Gastroesophageal sphincter (tissue), 4 donors: ENCODE measurements around the gene FAM110D. TPM values are rescaled to one million over a fixed set of nuclear protein-coding genes. Genes with fewer than 3 reads are reported as not detected.

Experiments used
- ATAC-seq: fragments of 150-250 bp; one replicate; pipeline ENCODE4 v1.9.1; 2016; ENCODE audit warnings: mild to moderate bottlenecking, moderate library complexity
- H3K27ac ChIP-seq, 4 donors: fragments of 200-600 bp; sonication (generic) in 3 of 4; 1 replicate in 3 of 4; 2 replicates in 1 of 4; pipeline ENCODE4 v1.5.1; 2016 to 2019
- H3K27me3 ChIP-seq: fragments of 200-600 bp; sonication (generic); one replicate; pipeline ENCODE4 v1.5.1; 2019
- H3K36me3 ChIP-seq, 2 donors: fragments of 200-600 bp; sonication (generic); one replicate each; pipeline ENCODE4 v1.5.1; 2019; ENCODE audit warnings: control low read depth in 1 of 2
- H3K4me1 ChIP-seq, 3 donors: fragments of 200-600 bp; sonication (generic); 1 replicate in 2 of 3; 2 replicates in 1 of 3; pipeline ENCODE4 v1.5.1; 2016 to 2019; ENCODE audit warnings: control low read depth in 2 of 3
- H3K4me3 ChIP-seq, 2 donors: fragments of 200-600 bp; sonication (generic); one replicate each; pipeline ENCODE4 v1.5.1; 2019; ENCODE audit warnings: mild to moderate bottlenecking in 1 of 2, moderate library complexity in 1 of 2
- H3K9me3 ChIP-seq, 3 donors: fragments of 200-600 bp; sonication (generic); one replicate each; pipeline ENCODE4 v1.5.1; 2017 to 2019; ENCODE audit warnings: control low read depth in 2 of 3
- CTCF ChIP-seq, 4 experiments: fragments of 200-600 bp in 2 of 4; fragments of 450-650 bp in 2 of 4; sonication (generic) in 1 of 4; IDR thresholded peaks; one replicate each; pipeline ENCODE4 v1.5.1; 2017 to 2019; ENCODE audit warnings: antibody characterized with exemption in 4 of 4, mild to moderate bottlenecking in 2 of 4, moderate library complexity in 2 of 4
- EP300 ChIP-seq: sonication (generic); formaldehyde crosslinking; IDR thresholded peaks from one replicate; pipeline ENCODE4 v1.6.1; 2017; ENCODE audit warnings: antibody characterized with exemption, mild to moderate bottlenecking
- POLR2A ChIP-seq, 2 donors: fragments of 450-650 bp; IDR thresholded peaks; one replicate each; pipeline ENCODE4 v1.6.1; 2017; ENCODE audit warnings: antibody characterized with exemption in 2 of 2, mild to moderate bottlenecking in 2 of 2, moderate library complexity in 1 of 2
- POLR2AphosphoS5 ChIP-seq: sonication (generic); formaldehyde crosslinking; IDR thresholded peaks from one replicate; pipeline ENCODE4 v1.6.1; 2017; ENCODE audit warnings: antibody characterized with exemption
- WGBS, 2 donors: methylation state at CpG; one replicate each; pipeline ENCODE4 v1.1.5; 2018; ENCODE audit warnings: low coverage in 1 of 2; 5-methylcytosine and 5-hydroxymethylcytosine counted together
- total RNA-seq, 4 donors: library from RNA; depleted of rRNA; stranded (reverse); fragments of >200 nt; gene quantifications; one replicate each; pipeline ENCODE4 v1.1.0, GENCODE V29; 2016

FAM110D gene
- total RNA-seq, 4 donors from 2014 or later = 3.4 to 12.5 (median 7.7) TPM

- no peaks in the 10 kb centered on the region for H3K27me3 ChIP-seq
- no peak for ATAC-seq
- TF ChIP-seq POLR2A (IDR thresholded peaks at IDR 0.05) = no peak
- TF ChIP-seq POLR2AphosphoS5 = no peak
- TF ChIP-seq EP300 = no peak
- no peak for TF ChIP-seq CTCF (IDR thresholded peaks at IDR 0.05)
- no peak overlapping the region for H3K4me3 ChIP-seq
- peaks cover 0 to 32% (median 0%) of the 10 kb centered on the region in 3 donors for H3K4me1 ChIP-seq
- H3K9me3 ChIP-seq = no peaks in the 10 kb centered on the region
- H3K27ac ChIP-seq = no peak overlapping the region
- WGBS, 2 donors = 64 to 80% methylated on average over 1 of the region's 1 CpG
- peaks cover 0 to 13% of the 10 kb centered on the region in 2 donors for H3K36me3 ChIP-seq
Observed at GRCh38 chr1:26125946-26126320, 32.9 kb upstream of the FAM110D start.

- whole genome bisulfite sequencing, 2 donors = 60 to 78% methylated on average over 7 to 9 of the region's 9 CpGs
- Histone ChIP-seq H3K27me3 (no peaks in the 10 kb centered on the region), H3K4me1 (peaks cover 0 to 31% (median 0%) of the 10 kb centered on the region in 3 donors), H3K9me3 (no peaks in the 10 kb centered on the region), H3K36me3 (peaks cover 0 to 13% of the 10 kb centered on the region in 2 donors), H3K4me3 (no peak overlapping the region), H3K27ac (peak overlapping the region in 1 of 4 donors; percentile 25)
- ATAC-seq = no peak
- TF ChIP-seq CTCF (IDR thresholded peaks at IDR 0.05) = no peak
- no peak for TF ChIP-seq POLR2A (IDR thresholded peaks at IDR 0.05)
- no peak for TF ChIP-seq POLR2AphosphoS5
- TF ChIP-seq EP300 = no peak
Observed at GRCh38 chr1:26126321-26127084, 32.4 kb upstream of the FAM110D start.

- no peak overlapping the region for H3K4me3 ChIP-seq
- WGBS, 2 donors = 34 to 50% methylated on average over 11 to 13 of the region's 13 CpGs
- peak overlapping the region in 2 of 4 donors; percentile 6 to 25 for H3K27ac ChIP-seq
- H3K9me3 ChIP-seq = no peaks in the 10 kb centered on the region
- H3K36me3 ChIP-seq = peaks cover 0 to 4% of the 10 kb centered on the region in 2 donors
- peaks cover 0 to 21% (median 0%) of the 10 kb centered on the region in 3 donors for H3K4me1 ChIP-seq
- TF ChIP-seq EP300 = no peak
- TF ChIP-seq CTCF (IDR thresholded peaks at IDR 0.05) = no peak
- no peak for TF ChIP-seq POLR2AphosphoS5
- TF ChIP-seq POLR2A (IDR thresholded peaks at IDR 0.05) = no peak
- no peak for ATAC-seq
- no peaks in the 10 kb centered on the region for H3K27me3 ChIP-seq
Observed at GRCh38 chr1:26127235-26128163, 31.4 kb upstream of the FAM110D start.

GRCh38 chr1:26129778-26130177 is 29.1 kb upstream of the FAM110D start:
- no peak for TF ChIP-seq CTCF (IDR thresholded peaks at IDR 0.05)
- no peak for TF ChIP-seq POLR2A (IDR thresholded peaks at IDR 0.05)
- no peak for TF ChIP-seq EP300
- TF ChIP-seq POLR2AphosphoS5 = no peak
- no peak for ATAC-seq
- Histone ChIP-seq H3K36me3 (no peaks in the 10 kb centered on the region), H3K9me3 (no peaks in the 10 kb centered on the region), H3K27me3 (no peaks in the 10 kb centered on the region), H3K4me3 (no peak overlapping the region), H3K4me1 (peaks cover 0 to 4% (median 0%) of the 10 kb centered on the region in 3 donors), H3K27ac (no peak overlapping the region)
- whole genome bisulfite sequencing, 2 donors = 91 to 92% methylated on average over 3 to 4 of the region's 4 CpGs
